Right atrium auricular region (tissue), 2 donors: ENCODE results near the gene ULK4. TPM values are rescaled to one million over a fixed set of nuclear protein-coding genes. Genes with fewer than 3 reads are reported as not detected.

Experiments
- DNase-seq: peaks from one replicate; pipeline ENCODE4 v3.0.0-alpha.2; 2019; ENCODE audit warnings: low spot score
- H3K27ac ChIP-seq, 2 donors: fragments of 200-600 bp; sonication (generic); 1 replicate in 1 of 2; 2 replicates in 1 of 2; pipeline ENCODE4 v1.5.1; 2016 to 2019
- H3K27me3 ChIP-seq, 2 donors: fragments of 200-600 bp; sonication (generic); one replicate each; pipeline versions ENCODE4 v1.5.1 to v1.6.0; 2017 to 2019
- H3K36me3 ChIP-seq: fragments of 200-600 bp; sonication (generic); one replicate; pipeline ENCODE4 v1.5.1; 2016
- H3K4me1 ChIP-seq, 2 donors: fragments of 200-600 bp; sonication (generic); one replicate each; pipeline versions ENCODE4 v1.5.1 to v1.6.0; 2017 to 2019
- H3K4me3 ChIP-seq, 2 donors: fragments of 200-600 bp; sonication (generic); 1 replicate in 1 of 2; 2 replicates in 1 of 2; pipeline ENCODE4 v1.5.1; 2017 to 2019; ENCODE audit warnings: mild to moderate bottlenecking in 1 of 2, moderate library complexity in 1 of 2
- H3K9me3 ChIP-seq, 2 donors: fragments of 200-600 bp; sonication (generic); one replicate each; pipeline ENCODE4 v1.5.1; 2019
- total RNA-seq, 2 donors: library from RNA; depleted of rRNA; stranded (reverse); fragments of >200 nt; gene quantifications; one replicate each; pipeline ENCODE4 v1.1.0, GENCODE V29; 2016
- TF ChIP-seq, protein P1 (sequence below), 2 donors: fragments of 200-600 bp; sonication (generic); IDR thresholded peaks; one replicate each; pipeline ENCODE4 v1.5.1; 2019; ENCODE audit warnings: antibody characterized with exemption in 2 of 2

Gene ULK4
- total RNA-seq, 2 donors from 2014 or later, result 7.1 to 10.1 TPM

DNA sequence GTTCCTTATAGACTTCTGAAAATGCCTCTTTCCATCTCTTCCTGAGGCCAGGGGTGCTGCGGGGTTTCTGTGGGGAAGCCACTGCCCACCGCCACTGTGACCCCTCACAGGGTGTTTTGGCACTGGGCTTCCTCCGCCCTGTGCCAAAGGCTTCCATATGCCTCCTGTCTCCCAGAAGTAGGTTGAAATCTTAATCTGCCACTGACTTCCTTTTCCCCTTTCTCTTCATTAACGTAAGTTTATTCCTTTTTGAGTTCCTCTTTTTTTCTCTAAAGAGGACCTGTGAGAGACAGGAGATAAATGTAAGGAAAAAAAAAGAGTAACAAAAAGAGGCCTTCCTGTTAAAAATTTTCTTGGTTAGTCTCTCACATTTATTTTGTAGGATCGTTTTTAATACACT, 542.1 kb downstream of the ULK4 start:
- Histone ChIP-seq H3K36me3 (no peaks in the 10 kb centered on the region), H3K27me3 (no peaks in the 10 kb centered on the region), H3K27ac (no peak overlapping the region), H3K4me3 (no peak overlapping the region), H3K4me1 (no peaks in the 10 kb centered on the region), H3K9me3 (no peaks in the 10 kb centered on the region)
- TF ChIP-seq, protein P1, sequence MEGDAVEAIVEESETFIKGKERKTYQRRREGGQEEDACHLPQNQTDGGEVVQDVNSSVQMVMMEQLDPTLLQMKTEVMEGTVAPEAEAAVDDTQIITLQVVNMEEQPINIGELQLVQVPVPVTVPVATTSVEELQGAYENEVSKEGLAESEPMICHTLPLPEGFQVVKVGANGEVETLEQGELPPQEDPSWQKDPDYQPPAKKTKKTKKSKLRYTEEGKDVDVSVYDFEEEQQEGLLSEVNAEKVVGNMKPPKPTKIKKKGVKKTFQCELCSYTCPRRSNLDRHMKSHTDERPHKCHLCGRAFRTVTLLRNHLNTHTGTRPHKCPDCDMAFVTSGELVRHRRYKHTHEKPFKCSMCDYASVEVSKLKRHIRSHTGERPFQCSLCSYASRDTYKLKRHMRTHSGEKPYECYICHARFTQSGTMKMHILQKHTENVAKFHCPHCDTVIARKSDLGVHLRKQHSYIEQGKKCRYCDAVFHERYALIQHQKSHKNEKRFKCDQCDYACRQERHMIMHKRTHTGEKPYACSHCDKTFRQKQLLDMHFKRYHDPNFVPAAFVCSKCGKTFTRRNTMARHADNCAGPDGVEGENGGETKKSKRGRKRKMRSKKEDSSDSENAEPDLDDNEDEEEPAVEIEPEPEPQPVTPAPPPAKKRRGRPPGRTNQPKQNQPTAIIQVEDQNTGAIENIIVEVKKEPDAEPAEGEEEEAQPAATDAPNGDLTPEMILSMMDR (IDR thresholded peaks at IDR 0.05), result no peak
- DNase-seq, result no peak

DNA sequence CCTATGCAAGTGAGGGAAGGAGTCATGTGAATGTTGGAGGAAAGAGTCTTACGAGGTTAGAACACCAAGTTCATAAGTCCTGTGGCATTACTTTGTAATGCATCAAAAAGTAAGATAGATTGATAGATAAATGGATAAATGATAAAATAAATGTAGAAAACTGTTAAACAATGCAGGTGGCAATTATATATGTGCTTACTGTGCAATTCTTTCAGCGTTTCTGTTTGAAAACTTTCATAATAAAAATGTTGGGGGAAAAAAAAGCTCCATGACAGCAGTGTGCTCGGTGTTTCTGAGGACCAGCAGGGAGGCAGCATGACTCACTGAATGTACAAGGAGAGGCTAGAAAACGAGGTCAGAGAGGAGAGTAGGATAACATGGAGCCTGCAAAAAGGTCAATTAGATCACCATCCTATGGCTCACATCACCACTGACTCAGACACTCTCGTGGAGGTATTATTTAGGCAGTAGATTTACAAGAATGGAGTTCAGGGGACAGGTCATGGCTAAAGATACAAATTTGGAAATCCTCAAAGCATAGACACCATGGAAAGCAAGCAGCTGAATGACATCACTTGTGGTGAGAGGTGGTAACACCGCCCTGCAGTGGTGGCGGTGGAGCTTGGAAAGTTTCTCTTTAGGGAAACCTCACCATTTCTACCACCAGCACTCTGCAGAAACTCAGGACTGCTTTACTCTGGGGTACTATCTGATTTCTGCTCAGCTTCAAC, 542.8 kb downstream of the ULK4 start:
- DNase-seq, result no peak
- H3K4me1 ChIP-seq, result no peaks in the 10 kb centered on the region
- no peaks in the 10 kb centered on the region for H3K27me3 ChIP-seq
- H3K9me3 ChIP-seq, result no peaks in the 10 kb centered on the region
- no peak overlapping the region for H3K4me3 ChIP-seq
- H3K36me3 ChIP-seq, result no peaks in the 10 kb centered on the region
- TF ChIP-seq, protein P1 (IDR thresholded peaks at IDR 0.05), result no peak
- no peak overlapping the region for H3K27ac ChIP-seq

DNA sequence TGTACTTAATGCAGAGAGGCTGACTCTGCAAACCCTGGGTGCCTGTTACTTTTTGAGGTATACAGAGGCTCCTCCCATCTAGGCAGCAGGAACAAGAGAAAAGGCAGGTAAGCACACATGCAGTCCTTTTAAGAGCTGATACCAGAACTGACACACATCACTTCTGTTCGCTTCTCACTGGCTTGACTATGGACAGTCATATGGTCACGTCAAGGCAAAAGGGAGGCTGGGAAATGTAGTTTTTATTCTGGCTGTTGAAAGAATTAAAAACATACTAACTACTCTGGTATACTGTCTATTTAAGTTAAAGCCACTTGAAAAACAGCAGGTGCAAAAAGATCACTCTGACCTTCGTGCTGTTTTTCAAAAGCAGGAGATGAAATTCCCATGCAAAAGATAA, 544.3 kb downstream of the ULK4 start:
- TF ChIP-seq, protein P1 (IDR thresholded peaks at IDR 0.05), result no peak
- H3K27me3 ChIP-seq, result no peaks in the 10 kb centered on the region
- H3K27ac ChIP-seq, result no peak overlapping the region
- H3K4me1 ChIP-seq, result no peaks in the 10 kb centered on the region
- H3K9me3 ChIP-seq, result no peaks in the 10 kb centered on the region
- no peaks in the 10 kb centered on the region for H3K36me3 ChIP-seq
- no peak overlapping the region for H3K4me3 ChIP-seq
- DNase-seq, result no peak

DNA sequence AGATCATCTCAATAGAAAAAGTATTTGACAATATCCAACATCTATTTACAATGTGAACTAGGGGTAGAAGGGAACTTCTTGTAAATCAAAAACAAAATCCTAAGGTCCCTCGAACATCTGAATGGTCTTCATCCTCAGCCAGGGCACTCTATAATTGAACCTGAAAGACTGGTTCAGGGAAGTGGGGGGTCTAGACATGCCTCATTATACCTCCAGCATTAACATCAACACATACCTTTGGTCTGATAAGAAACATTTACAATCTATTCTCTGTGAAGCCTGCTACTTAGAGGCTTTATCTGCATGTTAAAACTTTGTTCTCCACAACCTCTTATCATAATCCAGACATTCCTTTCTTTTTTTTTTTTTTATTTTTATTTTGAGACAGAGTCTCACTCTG, 550.8 kb downstream of the ULK4 start:
- no peaks in the 10 kb centered on the region for H3K36me3 ChIP-seq
- no peaks in the 10 kb centered on the region for H3K27me3 ChIP-seq
- no peak overlapping the region for H3K4me3 ChIP-seq
- H3K9me3 ChIP-seq, result no peaks in the 10 kb centered on the region
- H3K4me1 ChIP-seq, result no peaks in the 10 kb centered on the region
- H3K27ac ChIP-seq, result no peak overlapping the region
- TF ChIP-seq, protein P1 (IDR thresholded peaks at IDR 0.05), result no peak
- DNase-seq, result no peak

DNA sequence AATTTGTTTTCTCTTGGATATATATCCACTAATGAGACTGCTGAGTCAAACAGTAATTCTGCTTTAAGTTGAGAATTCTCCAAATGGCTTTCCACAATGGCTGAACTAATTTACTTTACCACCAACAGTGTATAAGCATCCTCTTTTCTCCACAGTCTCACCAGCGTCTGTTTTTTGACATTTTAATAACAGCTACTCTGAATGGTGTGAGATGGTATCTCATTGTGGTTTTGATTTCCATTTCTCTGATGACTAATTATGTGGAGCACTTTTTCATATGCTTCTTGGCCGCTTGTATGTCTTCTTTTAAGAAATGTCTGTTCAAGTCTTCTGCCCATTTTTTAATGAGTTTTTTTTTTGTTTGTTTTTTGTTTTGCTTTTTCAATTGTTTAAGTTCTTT, 556.4 kb downstream of the ULK4 start:
- H3K4me3 ChIP-seq, result no peak overlapping the region
- TF ChIP-seq, protein P1 (IDR thresholded peaks at IDR 0.05), result no peak
- DNase-seq, result no peak
- no peaks in the 10 kb centered on the region for H3K36me3 ChIP-seq
- no peaks in the 10 kb centered on the region for H3K27me3 ChIP-seq
- H3K4me1 ChIP-seq, result no peaks in the 10 kb centered on the region
- H3K9me3 ChIP-seq, result no peaks in the 10 kb centered on the region
- H3K27ac ChIP-seq, result no peak overlapping the region

DNA sequence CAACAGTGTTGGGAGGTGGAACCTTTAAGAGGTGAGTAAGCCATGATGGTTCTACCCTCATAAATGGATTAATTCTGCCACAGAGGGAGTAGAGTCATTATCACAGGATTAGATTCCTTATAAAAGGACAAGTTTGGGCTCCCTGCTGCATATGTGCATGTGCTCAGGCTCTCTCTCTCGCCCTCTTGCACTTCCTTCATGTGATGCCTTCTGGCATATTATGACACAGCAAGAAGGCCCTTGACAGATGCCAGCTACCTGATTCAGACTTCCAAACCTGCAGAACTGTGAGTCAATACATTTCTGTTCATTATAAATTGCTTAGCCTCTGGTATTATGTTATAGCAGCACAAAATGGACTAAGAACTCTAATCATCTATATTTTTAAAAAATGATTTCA, 557.3 kb downstream of the ULK4 start:
- no peaks in the 10 kb centered on the region for H3K27me3 ChIP-seq
- H3K4me1 ChIP-seq, result no peaks in the 10 kb centered on the region
- H3K27ac ChIP-seq, result no peak overlapping the region
- no peak for DNase-seq
- no peaks in the 10 kb centered on the region for H3K36me3 ChIP-seq
- no peak overlapping the region for H3K4me3 ChIP-seq
- TF ChIP-seq, protein P1 (IDR thresholded peaks at IDR 0.05), result no peak
- H3K9me3 ChIP-seq, result no peaks in the 10 kb centered on the region
